Activated B cell treated with CpG ODN at 0.5 μM for 24 hours (primary cell): ENCODE measurements around the gene EXD3. TPM values are rescaled to one million over a fixed set of nuclear protein-coding genes. Genes with fewer than 3 reads are reported as not detected.

Source experiments
- ATAC-seq: fragments of 200-7000 bp; cut with Tn5 transposase; one replicate; pipeline ENCODE4 v1.10.0; 2021; ENCODE audit warnings: low read depth, mild to moderate bottlenecking, moderate library complexity
- CTCF ChIA-PET: fragments of 350-600 bp; sonication (Branson Sonifier 250); formaldehyde crosslinking; loops from one replicate; lab custom pipeline; 2021; ENCODE audit warnings: antibody characterized with exemption; lab: Charles Lee
- POLR2A ChIA-PET: fragments of 350-600 bp; sonication (Branson Sonifier 250); formaldehyde crosslinking; loops from one replicate; lab custom pipeline; 2021; ENCODE audit warnings: antibody characterized with exemption; lab: Charles Lee
- DNase-seq: peaks from one replicate; pipeline ENCODE4 v3.0.0; 2022
- H3K27ac Mint-ChIP-seq: one replicate; pipeline ENCODE4 v1.8.0; 2020; ENCODE audit warnings: mixed read lengths
- H3K27me3 Mint-ChIP-seq: one replicate; pipeline ENCODE4 v1.8.0; 2021; ENCODE audit warnings: mixed read lengths
- H3K36me3 Mint-ChIP-seq: one replicate; pipeline ENCODE4 v1.8.0; 2021; ENCODE audit warnings: low read depth, mixed read lengths
- H3K4me1 Mint-ChIP-seq: one replicate; pipeline ENCODE4 v1.8.0; 2021; ENCODE audit warnings: mixed read lengths
- H3K4me3 Mint-ChIP-seq: one replicate; pipeline ENCODE4 v1.8.0; 2020; ENCODE audit warnings: mild to moderate bottlenecking, mixed read lengths
- H3K9me3 Mint-ChIP-seq: one replicate; pipeline ENCODE4 v1.8.0; 2020; ENCODE audit warnings: mixed read lengths
- CTCF ChIP-seq: fragments of 200-600 bp; IDR thresholded peaks from one replicate; pipeline ENCODE4 v1.8.0; 2022; ENCODE audit warnings: antibody characterized with exemption, mild to moderate bottlenecking
- intact Hi-C: fragments of 100-400 bp; cut with micrococcal nuclease; formaldehyde crosslinking; loops from one replicate; pipeline ENCODE4 v1.15.1; 2024
- total RNA-seq: library from RNA; stranded (reverse); gene quantifications from 2 replicates; pipeline ENCODE4 v1.2.3, GENCODE V29; 2022

The EXD3 gene
- total RNA-seq, 1 donor from 2014 or later = 12.8 TPM

- Mint-ChIP-seq H3K27me3 (no peaks in the 10 kb centered on the region), H3K4me1 (peaks cover 39% of the 10 kb centered on the region), H3K9me3 (no peaks in the 10 kb centered on the region), H3K4me3 (peak overlapping the region; percentile 33), H3K27ac (peak overlapping the region; percentile 44), H3K36me3 (peaks cover 41% of the 10 kb centered on the region)
- no peak for TF ChIP-seq CTCF
- ChIA-PET CTCF (interaction anchor here (1.0 kb wide), 1 partner anchor 33 kb away, joined by 3 read pairs; no protein-coding TSS in a partner anchor), POLR2A (interaction anchor here (0.7 to 3.2 kb wide), 6 partner anchors 8 to 183 kb away, joined by 3 to 20 read pairs (median 4); partner anchors contain the start of genes MAN1B1, TOR4A and TUBB4B)
- intact Hi-C loops = loop anchor here (2.0 kb wide), 1 partner anchor 29 kb away; the partner anchor contains the start of gene TUBB4B
- ATAC-seq (peak; percentile 9), DNase-seq (no peak)
Observed at GRCh38 chr9:137269231-137269772, 153.7 kb downstream of the EXD3 start.

DNA sequence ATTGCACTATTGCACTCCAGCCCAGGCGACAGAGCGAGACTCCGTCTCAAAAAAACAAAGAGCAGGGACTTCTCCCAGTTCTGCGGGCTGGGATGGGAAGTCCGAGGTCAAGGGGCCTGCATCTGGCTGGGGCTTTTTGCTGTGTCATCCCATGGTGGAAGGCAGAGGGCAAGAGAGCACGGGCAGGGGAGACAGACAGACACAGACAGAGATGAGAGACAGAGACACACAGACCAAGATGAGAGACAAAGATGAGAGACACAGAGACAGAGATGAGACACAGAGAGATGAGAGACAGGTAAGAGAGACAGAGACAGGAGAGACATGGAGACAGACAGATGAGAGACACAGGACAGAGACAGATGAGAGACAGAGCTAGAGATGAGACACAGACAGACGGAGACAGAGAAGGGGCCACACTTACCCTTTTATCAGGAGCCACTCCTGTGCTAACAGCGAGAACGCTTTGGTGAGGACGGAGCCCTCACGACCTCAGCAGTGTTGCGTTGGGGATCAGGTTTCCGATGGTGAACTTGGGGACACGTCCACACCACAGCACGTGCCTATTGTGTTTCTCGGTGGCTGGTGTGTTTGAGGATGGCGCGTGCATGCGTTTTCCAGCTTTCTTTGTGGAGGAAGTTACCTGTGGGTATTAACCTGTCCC, 154.3 kb downstream of the EXD3 start:
- H3K9me3 Mint-ChIP-seq = no peaks in the 10 kb centered on the region
- peaks cover 36% of the 10 kb centered on the region for H3K4me1 Mint-ChIP-seq
- DNase-seq = no peak
- POLR2A ChIA-PET = interaction anchor here (0.6 to 3.2 kb wide), 8 partner anchors 9 to 136 kb away, joined by 3 to 20 read pairs (median 6); partner anchors contain the start of genes TOR4A and TUBB4B
- CTCF ChIA-PET = interaction anchor here (1.0 kb wide), 1 partner anchor 32 kb away, joined by 3 read pairs; no protein-coding TSS in a partner anchor
- peak overlapping the region; percentile 33 for H3K4me3 Mint-ChIP-seq
- H3K27ac Mint-ChIP-seq = peak overlapping the region; percentile 44
- TF ChIP-seq CTCF = no peak
- H3K27me3 Mint-ChIP-seq = no peaks in the 10 kb centered on the region
- intact Hi-C loops = loop anchor here (1.0 to 2.0 kb wide), 2 partner anchors 13 to 28 kb away; partner anchors contain the start of genes NELFB and TUBB4B
- no peak for ATAC-seq
- peaks cover 47% of the 10 kb centered on the region for H3K36me3 Mint-ChIP-seq

- H3K4me3 Mint-ChIP-seq = peak overlapping the region; percentile 33
- TF ChIP-seq CTCF = no peak
- peaks cover 35% of the 10 kb centered on the region for H3K4me1 Mint-ChIP-seq
- CTCF ChIA-PET = no interaction called here
- H3K27me3 Mint-ChIP-seq = no peaks in the 10 kb centered on the region
- no peaks in the 10 kb centered on the region for H3K9me3 Mint-ChIP-seq
- peak overlapping the region; percentile 44 for H3K27ac Mint-ChIP-seq
- peak; percentile 93 for ATAC-seq
- H3K36me3 Mint-ChIP-seq = peaks cover 48% of the 10 kb centered on the region
- DNase-seq = no peak
- POLR2A ChIA-PET = interaction anchor here (0.6 to 3.2 kb wide), 9 partner anchors 9 to 283 kb away, joined by 3 to 20 read pairs (median 6); partner anchors contain the start of genes TOR4A and TUBB4B
- intact Hi-C loops = loop anchor here (1.0 to 2.0 kb wide), 2 partner anchors 13 to 27 kb away; partner anchors contain the start of genes NELFB and TUBB4B
Observed at GRCh38 chr9:137267933-137268355, 155.0 kb downstream of the EXD3 start.

- Mint-ChIP-seq H3K4me1 (peaks cover 36% of the 10 kb centered on the region), H3K9me3 (no peaks in the 10 kb centered on the region), H3K36me3 (peaks cover 52% of the 10 kb centered on the region), H3K4me3 (no peak overlapping the region), H3K27me3 (no peaks in the 10 kb centered on the region), H3K27ac (no peak overlapping the region)
- ChIA-PET POLR2A (interaction anchor here (0.6 to 3.2 kb wide), 10 partner anchors 10 to 284 kb away, joined by 3 to 20 read pairs (median 6); partner anchors contain the start of genes TOR4A and TUBB4B), CTCF (interaction anchor here (0.6 kb wide), 2 partner anchors 30 to 147 kb away, joined by 3 to 4 read pairs; no protein-coding TSS in a partner anchor)
- no peak for DNase-seq
- no peak for TF ChIP-seq CTCF
- ATAC-seq = no peak
- intact Hi-C loops = no loop called here
Observed at GRCh38 chr9:137266585-137267453, 156.1 kb downstream of the EXD3 start.
